LoVo (cell line): ENCODE results near the gene AKT3.

Source experiments
- DNase-seq: peaks from one replicate; pipeline ENCODE4 v3.0.0-alpha.2; 2016; ENCODE audit warnings: low spot score

Gene AKT3

DNA sequence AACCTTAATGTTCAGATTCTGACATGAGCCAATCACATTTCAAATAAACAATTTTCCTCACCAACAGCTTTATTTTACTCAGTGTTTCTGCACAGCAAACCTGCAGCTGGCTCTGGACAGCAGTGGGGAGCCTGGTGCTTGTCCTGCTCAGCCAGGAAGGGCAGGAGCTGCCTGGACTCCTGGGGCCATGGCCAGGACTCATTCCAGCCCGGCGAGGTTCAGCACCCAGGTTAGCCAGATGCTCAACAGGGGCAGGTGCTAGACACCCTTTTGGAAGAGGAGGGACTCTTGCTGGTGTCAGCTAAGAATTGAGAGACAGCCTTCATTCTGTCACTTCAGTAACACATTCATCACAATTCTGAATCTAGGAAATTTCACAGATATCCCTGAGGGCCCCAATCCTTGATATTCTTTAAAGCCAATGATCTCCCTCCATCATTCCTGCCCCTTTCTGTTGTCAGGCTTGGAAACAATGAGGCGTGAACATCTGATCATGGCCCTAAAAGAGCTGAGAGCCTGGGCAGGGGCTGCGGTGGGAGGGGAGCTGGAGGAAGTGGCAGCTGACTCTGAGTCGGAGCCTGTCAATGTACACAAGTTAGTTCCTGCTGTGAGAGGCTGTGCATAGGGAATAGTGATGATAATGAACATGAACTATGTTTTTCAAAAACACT lies 342.9 kb downstream of the AKT3 start:
- DNase-seq = no peak

GRCh38 chr1:243505986-243506689 lies 343.9 kb downstream of the AKT3 start:
- no peak for DNase-seq

- DNase-seq = no peak
Measured at GRCh38 chr1:243503155-243503554, 346.9 kb downstream of the AKT3 start.

DNA sequence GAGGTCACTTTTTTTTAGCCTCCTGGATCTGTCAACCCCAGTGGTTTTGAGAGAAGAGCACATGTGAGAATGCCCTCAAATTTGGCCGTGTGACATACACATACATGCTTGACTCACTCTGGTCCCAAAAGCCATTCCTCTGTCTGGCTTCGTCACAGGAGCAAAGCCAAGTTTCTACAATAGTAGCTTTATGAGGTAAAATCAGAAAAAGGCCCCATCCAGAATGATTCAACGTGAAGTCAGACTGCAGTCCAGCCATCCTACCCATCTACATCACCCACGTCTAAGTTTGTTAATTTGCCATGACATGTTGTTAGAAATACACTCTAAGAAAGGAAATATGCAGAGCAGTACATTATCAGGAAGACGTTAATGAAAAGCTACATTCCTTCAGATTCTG lies 349.0 kb downstream of the AKT3 start:
- DNase-seq = no peak

DNA sequence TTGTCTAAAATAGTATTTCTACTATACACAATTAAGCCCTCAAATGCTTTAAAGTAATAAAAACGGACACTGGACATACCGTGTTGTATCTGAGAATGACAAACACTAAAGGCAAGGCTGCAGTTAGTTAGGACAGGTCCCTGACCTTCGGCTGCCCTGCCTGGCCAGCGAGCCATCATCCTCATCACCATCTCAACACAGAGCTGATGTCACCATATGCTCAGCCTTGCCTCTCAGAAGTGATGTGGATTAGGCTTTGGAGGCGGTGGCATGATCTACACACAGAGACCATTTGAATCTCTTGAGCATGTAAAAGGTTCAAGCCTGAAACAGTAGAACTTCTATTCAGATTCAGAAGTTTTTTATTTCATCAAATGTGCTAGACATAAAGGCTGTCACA lies 349.5 kb downstream of the AKT3 start:
- DNase-seq = no peak

- DNase-seq = no peak
Measured at GRCh38 chr1:243499711-243500110, 350.3 kb downstream of the AKT3 start.

- no peak for DNase-seq
Measured at GRCh38 chr1:243499248-243499647, 350.8 kb downstream of the AKT3 start.

GRCh38 chr1:243497939-243498681 lies 351.9 kb downstream of the AKT3 start:
- DNase-seq = no peak

- no peak for DNase-seq
Measured at GRCh38 chr1:243496806-243497205, 353.2 kb downstream of the AKT3 start.

DNA sequence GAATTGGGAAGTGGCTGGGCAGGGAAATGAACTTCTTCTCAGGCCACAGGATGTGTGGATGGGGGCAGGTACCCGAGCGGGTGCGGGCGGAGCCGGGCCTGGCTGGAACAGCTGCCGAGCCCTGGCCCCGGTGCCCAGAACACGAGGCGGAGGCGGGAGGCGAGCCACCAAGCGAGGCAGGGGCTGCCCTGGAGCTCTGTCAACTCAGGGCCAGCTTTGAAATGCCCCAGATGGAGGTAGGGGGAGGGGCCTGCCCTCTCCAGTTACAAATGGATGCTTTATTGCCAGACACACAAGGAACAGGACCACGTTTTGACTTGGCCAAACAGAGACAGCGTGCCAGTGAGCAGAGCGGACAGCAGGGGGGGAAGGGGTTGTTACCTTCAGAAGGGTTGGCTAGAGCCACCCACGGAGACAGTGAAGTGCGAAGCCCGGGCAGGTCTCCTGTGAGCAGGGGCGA lies 353.8 kb downstream of the AKT3 start:
- DNase-seq = no peak

DNA sequence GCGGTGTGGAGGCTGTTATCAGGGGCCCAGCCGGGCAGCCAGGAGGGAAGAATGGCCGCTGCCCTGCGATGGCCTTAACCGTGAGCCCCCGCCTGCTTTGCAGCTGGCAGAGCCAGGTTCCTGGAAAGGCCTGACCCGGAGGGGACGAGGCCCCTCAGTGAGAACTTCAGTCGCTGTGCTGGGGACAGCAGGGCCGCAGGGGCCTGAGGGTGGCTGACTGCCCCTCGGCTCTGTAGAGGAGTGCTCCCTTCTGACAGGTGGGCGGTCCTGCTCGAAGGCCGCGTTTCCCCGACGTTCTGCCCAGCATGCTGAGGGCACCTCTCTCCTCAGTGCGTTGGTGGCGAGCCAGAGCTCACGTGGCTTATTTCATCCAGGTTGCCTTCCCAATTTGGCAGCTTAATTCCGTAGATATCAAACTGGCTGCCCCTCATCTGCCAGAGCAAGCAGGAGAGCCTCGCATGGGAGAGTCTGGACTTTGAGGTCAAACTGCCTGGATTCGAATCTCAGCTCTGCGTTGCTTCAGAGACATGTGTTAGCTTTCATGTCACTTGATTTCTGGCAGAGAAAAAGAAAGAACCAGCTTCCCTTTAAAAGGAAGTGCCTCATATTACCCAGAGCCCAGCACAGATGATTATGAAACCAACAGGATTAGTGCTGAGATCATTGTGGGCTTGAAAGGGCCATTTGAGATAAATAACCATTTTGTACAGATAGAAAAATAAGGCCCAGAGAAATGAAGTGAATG lies 354.4 kb downstream of the AKT3 start:
- no peak for DNase-seq

DNA sequence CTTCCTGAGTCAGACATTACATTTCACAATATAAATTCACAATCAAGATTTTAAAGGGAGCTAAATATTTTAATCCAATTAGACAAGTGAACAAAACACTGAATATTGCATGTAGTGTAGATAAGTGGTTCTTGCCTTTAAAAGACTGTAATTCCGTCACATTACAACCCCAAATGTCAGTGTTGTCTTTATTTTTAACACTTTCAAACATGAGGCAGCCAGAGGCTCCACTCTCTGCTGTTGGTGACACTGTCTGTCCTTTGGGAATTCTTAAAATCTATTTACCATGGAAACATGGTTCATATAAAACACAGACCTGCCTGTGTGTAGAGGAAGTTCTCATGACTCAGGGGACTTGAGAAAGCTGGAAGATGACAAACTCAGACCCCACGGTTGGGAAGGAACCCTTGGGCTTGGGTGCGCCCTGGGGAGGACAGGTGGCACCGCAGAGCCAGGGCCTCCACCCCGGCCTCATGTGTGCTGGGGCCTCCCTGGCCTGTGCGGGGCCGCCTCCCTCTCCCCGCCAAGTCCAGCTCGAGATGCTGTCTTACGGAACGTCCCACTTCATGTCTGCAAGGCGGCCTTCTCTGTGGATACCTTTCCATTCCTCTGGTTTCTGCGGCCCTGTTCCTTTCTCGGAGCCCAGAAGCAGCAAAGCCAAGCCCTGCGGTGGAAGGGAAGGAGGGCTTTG lies 355.2 kb downstream of the AKT3 start:
- DNase-seq = no peak

GRCh38 chr1:243493156-243494129 lies 356.6 kb downstream of the AKT3 start:
- DNase-seq = no peak

DNA sequence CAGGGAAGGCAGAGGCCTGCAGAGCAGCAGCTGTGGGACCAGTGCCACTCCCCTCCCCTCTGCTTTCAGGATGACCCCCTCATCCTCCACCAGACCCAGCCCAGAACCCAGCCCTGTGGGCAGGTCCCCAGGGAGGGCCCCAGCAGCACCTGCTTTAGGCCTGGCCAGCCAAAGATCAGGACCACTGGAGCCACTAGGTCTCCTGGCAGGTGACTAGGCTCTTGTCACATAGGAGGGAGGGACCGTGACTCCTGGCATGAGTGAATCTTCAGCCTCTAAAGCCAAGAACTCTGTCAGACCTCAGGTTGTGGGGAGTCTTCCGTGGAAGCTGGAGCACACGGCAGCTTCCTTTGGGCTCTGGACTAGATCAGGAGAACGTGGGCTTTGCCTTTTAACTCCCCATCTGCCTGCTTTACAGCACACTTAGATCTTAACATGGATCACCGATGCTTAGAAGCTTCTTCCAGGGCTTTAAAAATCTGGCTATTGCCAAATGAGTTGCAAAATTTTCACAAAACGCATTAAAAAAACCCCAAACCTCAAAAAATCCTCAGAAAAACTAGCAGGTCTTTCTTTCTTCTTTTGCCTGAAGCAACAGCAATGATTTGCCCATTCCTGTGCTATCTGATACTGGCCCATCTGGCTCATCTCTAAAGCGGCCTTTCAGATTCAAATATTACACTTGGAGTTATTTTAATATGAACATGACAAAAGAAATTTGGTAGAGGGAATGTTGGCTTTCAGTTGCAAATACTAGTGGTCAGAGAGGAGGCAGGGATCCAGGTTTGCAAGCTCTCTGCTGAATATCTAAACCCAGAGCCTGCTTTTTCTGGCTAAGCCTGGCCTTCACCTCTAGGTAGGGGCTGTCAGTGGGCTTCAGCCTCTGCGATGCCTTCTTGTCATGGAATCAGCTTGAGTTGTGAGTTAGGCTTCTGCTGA lies 359.0 kb downstream of the AKT3 start:
- no peak for DNase-seq

DNA sequence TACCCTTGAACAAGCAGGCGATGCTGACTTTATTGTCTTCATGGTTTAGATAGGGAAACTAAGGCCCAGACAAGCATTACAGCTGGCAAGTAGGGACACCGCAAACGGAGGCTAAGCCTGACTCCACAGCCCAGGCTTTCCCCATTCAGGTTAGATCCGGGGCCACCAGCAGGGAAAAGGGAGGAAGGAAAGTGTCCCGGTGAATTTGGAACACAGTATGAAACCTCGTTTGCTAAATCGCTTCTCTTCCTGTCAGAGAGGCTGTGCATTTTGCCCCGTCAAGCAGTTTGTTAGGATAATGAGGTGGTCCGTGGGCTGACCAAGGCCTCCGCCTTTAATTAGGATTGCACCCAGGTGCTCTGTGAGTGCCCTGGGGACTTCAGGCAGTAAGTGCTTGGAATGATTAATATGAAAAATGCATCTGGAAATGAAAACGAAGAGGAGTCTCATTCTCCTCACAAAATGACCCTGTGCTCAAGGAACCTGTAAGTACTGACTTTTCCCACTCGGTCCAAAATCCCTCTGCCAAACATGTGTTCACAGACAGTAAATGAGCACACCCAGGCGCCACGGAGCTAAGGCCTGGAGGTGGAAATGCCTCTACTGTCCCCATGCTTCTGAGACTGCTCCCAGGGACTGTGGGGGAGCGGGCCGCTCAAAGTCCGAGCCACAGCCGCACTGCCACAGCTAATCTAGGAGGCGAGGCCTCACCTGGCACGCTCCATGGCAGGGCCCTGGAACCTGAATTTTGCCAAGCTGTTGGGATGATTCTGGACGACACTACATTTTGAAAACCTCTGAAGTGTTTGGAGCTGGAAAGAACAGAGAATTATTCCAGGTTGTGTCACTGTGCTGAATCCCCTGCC lies 360.1 kb downstream of the AKT3 start:
- no peak for DNase-seq

DNA sequence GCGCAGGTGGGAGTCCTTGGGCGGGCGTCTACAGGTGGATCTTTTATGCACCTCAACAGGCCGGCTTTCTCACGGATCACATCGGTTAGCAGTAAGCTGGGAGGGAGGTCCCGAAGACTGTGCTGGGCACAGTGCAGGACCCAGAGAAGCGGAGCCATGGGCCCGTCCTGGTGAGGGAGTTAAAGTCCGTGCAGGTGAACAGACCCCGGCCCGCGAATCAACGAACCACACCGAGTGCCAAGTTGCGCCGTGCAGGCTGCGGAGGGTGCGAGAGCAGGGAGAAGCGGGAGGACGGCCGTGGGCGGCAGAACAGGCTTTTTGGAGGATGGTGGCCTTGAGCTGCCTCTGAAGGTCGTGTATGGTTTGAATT lies 360.9 kb downstream of the AKT3 start:
- DNase-seq = no peak

- no peak for DNase-seq
Measured at GRCh38 chr1:243488459-243489157, 361.4 kb downstream of the AKT3 start.
